Activated T-cell treated with anti-CD3 and anti-CD28 coated beads for 1 hour (primary cell): ENCODE results near the gene WSCD2.

ENCODE experiments used
- DNase-seq: peaks from one replicate; pipeline ENCODE4 v3.0.0-alpha.2; 2020; ENCODE audit warnings: low read depth

WSCD2 gene

DNA sequence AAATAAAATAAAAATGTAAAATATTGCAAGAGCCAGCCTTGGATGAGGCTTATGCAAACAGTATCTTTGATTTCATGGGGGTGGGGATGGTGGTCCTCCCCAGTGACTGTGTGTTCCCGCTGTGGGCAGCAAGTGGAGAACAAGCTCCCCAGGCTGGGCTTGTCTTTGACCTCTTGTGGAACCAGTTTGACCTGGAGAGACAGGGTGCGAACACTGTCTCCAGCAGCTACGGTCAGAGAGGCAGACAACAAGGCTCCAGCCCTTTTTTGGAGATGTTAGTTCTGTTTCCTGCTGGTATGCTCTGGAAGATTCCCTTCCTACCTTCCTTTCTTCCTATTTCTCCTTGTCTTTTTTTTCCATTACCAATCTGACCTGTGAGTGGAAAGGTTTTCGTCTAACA lies 21.8 kb upstream of the WSCD2 start:
- DNase-seq = no peak

DNA sequence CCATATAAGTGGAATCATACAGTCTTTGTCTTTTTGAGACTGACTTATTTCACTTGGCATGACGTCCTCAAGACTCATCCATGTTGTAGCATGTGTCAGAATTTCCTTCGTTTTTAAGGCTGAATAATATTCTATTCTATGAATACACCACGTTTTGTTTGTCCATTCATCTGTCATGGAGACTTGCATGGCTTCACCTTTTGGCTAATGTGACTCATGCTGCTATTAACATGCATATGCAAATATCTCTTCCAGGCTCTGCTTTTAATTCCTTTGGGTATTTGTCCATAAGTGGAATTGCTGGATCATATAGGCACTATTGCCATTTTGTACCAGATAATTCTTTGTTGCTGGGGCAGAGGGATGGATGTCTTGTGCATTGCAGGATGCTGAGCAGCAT lies 19.6 kb upstream of the WSCD2 start:
- no peak for DNase-seq

DNA sequence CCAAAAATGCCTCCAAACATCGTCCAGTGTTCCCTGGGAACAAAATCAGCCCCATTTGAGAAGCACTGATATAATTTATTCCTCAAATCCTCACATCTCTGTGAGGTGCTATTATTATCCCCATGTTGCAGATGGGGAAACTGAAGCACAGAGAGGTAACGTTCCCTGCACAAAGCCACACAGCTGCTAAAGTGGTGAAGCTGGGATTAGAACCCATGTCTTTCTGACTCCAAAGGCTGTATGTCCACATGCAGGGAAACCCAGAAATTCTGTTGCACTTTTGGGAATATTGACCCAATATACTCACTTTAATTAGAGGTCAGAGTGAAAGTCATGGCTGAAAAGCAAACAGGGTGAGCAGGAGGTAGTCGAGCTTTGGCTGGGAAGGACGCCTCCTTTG lies 19.1 kb upstream of the WSCD2 start:
- DNase-seq = no peak

DNA sequence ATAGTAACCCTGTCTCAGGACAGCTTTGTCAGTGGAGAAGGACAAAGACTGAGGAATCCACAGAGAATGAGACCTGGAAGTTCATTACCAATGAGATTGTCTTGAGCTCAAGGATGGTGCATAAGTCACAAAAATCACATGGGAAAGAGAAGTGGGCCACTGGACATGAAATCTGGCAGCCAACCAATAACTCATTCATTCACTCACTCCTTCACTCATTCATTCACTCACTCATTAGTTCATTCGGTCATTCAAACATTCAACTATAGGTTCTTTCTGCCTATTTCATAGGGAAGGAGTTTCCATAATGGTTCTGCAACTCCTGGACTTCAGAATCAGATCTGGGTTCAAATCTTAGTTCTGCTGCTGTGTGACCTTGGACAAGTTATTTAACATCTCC lies 18.2 kb upstream of the WSCD2 start:
- no peak for DNase-seq

DNA sequence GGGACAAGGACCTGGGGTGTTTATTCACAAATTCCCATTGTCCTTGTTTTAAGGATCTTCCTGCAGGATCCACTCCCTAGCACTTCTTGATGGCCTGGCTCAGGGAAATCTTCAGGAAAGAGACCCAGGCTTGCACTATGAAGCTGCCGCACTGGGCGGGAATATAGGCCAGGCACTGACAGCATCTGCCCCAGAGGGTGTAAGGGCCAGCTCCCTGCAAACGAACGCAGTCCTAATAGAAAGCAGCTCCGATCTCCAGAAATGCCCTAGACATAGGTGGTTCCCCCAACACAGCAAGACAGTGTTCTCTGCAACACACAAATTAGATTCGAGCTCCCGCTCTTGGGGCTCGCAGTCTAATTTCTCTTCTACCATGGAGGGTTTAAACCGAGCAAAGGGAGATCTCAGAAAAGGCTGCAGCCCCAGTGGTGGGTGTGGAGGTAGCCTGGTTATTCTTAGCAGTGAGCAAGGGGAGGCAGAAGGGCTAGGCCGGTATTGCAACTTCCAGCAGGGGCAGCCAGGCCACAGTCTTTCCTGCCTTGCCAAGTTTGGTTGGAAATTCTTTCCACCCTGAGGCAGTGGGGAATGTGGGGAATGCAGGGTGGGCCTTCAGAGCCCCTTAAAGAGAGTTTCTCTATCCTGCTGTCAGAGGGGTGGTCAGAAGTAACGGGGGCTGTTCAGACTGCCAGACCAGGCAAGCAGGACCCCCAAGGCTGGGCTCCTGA lies 16.1 kb upstream of the WSCD2 start:
- DNase-seq = no peak

DNA sequence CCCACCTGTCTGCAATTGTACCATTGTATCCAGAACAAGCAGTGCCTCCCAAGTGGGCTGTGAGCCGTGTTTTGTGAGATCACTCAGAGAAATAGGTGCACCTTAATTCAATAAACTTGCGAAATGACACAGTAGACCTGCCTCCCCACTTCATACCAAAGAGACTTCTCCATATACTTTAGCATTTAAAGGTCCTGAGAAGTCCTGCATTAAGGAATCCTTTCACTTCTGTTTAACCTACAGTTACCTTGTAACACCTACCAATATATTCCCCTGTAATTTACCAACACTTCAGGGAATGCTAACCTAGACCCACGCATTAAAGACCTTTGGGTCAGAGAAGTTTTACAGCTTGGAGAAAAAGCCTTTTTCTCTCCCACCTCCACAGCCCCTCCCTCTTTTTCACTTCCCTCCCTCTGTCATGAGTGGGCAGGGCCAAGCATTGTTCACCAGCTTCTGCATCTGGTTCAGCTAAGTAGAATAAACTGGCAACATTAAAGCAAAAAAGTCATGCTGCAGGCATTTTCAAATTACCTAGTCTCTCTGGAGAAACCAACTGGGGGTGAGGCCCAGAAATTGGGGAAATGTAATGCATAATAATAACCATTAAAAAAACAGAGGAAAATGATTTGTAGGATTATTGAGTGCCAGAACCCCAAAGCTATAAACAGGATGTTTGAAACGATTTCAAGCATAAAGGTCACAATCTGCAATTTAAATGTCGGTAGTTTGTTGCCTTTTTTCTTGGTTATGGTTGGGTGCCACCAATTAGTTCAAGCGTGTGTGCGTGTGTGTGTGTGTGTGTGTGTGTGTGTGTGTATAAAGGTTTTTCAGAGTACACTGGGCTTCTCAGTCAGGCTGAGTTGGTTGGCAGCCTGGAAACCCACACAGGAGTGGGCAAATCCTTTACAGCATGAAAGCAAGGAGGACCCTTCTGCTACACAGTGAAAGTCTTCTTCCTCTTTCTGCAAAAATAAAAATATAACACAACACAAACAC lies 13.7 kb upstream of the WSCD2 start:
- no peak for DNase-seq

GRCh38 chr12:108116254-108116653 lies 12.8 kb upstream of the WSCD2 start:
- no peak for DNase-seq

DNA sequence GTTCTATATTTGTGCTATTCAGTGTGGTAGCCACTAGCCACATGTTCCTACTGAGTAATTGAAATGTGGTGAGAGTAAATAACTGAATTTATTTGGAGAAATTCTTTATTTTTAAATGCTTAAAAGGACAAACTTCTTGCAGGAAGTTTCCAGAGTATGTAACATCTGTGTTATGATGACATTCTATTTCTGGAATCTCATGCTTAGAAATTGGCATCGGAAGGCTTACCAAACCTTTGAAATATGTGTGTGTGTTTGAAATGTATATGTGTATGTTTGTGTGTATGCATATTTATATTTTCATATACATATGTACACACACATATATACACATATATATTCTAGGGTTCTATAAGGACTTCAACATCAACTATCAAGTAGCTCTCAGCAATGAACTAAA lies 12.4 kb upstream of the WSCD2 start:
- no peak for DNase-seq

DNA sequence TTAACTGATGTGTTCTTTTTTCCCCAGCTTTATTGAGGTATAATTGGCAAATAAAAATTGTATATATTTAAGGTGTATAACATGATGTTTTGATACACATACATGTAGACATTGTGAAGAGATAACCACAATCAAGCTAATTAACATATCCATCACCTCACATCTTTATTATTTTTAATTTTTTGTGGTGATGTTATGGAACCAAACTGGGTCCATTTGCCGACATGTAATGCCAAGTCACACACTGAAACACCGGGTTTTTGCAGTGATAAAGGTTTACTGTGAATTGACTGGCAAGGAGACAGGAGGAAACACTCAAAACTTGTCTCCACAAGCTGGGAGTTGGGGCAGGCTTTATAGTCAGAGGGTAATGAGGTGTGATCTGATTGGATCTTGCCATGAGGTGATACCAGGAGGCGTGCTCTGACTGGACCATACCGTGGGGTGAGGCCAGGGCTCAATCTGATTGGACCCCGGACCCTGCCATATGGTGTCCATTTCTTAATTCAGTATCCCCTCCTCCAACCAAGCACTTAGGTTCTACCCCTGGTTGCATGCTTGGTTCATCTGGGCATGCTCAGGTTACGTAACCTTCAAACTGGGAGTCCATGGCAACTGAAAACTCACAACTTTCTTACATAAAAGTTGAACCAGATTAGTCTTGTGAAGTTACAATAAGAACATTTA lies 11.8 kb upstream of the WSCD2 start:
- no peak for DNase-seq

GRCh38 chr12:108117902-108118301 lies 11.2 kb upstream of the WSCD2 start:
- DNase-seq = no peak

DNA sequence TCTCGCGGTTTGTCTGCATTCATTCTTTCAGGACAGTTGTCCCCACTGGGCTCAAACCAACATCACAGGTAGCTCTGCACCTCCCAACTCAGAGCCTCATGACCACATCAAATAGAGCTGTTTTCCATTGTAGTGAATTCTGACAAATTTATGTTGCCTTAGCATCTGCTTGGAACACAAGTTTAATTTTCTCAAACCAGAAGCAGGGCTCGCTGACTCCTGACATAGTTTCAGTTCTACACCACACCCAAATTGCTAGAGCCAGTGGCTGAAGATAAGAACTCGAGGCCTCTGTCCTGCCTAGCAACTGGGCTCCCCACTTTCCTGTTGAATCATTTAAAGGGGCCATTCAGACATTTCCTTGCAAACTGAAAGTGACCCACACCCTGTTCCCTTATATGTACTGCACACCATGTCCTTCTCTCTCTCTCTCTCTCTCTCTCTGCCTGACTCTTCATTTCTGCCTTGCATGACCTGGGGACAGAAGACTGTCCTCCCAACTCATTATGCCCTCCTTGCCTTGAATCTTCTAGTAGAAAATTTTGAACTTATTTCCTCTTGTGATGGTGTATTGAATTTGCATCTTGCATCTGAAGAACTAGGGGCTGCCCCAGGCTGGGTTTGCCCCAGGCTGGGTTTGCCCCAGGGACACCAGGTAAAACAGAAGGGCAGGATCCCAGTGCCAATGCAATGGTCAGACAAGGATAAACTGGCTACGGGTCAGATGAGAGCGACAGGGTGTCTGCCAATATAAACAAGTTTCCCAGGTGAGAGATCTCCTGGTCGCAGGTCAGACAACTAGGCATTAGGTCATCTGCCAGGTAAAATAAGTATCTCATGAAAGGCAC lies 9.7 kb upstream of the WSCD2 start:
- DNase-seq = no peak

DNA sequence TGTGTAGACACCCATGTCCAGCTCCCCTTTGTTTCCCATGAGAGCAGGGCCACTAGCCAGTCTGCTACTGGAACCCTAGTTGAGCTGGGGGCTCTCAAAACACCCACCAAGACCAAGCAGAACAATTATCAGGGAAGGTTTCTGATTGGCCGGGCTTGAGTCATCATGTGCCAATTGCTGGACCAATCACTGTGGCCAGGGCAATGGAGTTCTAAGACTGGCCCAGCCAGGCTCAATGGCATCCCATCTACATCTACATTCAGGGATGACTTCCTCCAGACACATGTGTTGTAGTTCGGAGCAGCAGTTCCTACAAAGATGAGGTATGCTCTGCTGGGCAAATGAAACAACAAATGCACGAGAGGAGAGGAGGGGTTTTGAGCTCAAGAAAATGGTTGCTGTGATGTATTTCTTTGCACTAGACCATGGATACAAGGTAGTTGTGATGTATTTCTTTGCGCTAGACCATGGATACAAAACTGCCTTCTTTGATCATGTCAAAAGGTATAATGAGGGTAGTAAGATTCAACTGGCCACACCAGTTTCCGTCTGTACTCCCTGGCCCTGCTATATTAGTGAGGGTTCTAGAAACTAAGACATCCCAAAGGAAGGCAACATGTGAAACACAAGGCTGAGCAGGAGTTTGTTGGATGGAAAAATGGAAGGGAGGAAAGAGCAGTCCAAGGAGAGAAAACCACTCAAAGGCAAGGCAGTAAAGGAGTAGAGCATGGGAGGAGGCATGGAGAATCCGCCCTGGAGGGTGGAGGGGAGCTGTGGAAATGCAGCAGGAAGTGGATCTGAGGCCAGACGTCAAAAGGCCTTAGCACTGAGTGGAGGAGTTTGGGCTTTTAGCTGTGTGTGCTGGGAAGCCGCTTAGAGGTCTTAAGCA lies 8.9 kb upstream of the WSCD2 start:
- DNase-seq = no peak

- DNase-seq = no peak
Observed at GRCh38 chr12:108120863-108121165, 8.3 kb upstream of the WSCD2 start.

- no peak for DNase-seq
Observed at GRCh38 chr12:108121320-108121719, 7.8 kb upstream of the WSCD2 start.

- DNase-seq = no peak
Observed at GRCh38 chr12:108121728-108122471, 7.2 kb upstream of the WSCD2 start.

GRCh38 chr12:108122644-108123043 lies 6.4 kb upstream of the WSCD2 start:
- no peak for DNase-seq

DNA sequence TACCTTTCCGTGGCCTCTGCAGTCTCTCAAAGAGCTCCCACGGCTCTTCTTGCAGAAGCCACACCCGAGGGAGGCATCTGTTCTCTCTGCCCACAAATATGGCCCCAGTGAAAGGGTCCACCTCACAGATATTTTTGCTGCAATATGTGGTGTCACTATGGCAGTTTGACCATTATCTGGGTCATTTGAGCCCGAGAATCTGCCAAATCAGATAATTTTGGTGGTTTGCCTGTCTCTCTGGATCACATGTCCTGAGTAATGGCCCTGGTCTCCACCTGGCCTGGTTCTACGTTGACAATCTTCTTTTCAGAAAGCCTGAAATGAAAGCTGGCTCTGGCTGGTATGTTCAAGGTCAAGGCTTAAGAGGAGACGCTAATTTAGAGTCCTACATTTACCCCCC lies 5.7 kb upstream of the WSCD2 start:
- DNase-seq = no peak

DNA sequence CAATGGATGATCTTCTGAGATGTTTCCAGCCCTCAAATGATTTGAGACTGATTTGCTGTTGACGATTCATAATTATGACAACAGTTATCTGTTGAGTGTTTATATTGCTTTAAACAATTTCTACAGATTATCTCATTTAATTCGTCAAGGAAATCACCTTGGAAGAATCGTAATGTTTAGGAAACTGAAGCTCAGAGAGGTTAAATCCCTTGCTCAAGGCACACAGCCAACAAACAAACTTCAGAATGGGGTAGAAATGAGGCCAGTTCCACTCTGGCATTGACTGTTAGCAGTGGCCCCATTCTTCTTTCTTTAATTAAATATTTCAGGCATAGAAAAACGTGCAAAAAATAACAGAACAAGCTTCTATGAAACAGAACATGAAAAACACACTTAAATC lies 4.0 kb upstream of the WSCD2 start:
- DNase-seq = no peak

GRCh38 chr12:108126212-108126611 lies 2.9 kb upstream of the WSCD2 start:
- no peak for DNase-seq

DNA sequence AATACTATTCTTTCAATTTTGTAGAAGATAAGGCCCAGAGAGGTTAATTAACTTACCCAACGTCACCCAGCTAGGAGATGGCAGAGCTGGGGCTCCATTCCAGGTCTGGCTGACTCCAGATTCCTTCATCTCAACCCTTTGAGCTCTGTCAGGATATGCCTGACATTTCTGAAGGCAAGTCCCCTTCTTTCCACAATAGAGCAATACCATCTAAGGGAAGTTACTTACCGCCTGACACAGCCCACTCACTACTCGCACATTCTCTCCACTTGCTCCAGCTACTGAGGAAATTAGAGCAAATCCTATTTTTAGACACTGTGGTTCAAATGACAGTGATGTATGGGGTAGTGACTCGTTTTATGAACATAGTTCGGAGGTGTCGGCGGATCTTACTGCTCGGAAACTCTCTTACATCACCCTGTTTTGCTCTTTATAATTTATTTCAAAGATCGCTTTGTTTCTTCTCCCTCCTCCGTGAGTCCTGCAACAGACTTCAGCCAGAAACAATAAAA lies 2.0 kb upstream of the WSCD2 start:
- no peak for DNase-seq
